ENCODE results near the gene MTPN. TPM values are rescaled to one million over a fixed set of nuclear protein-coding genes. Genes with fewer than 3 reads are reported as not detected.

The MTPN gene
- total RNA-seq, 1 experiment from 2014 or later: 98.2 TPM

GRCh38 chr7:135977742-135978066 lies 545 bp upstream of the MTPN start:
- peak overlapping the region; percentile 89 to 100 for H3K4me3 Mint-ChIP-seq
- Histone ChIP-seq H3K23ac (ENCODE audit: insufficient read length, low read depth, low read length) (no peak overlapping the region), H2BK15ac (ENCODE audit: low read depth, low read length) (no peak overlapping the region), H3K4me1 (ENCODE audit: insufficient read depth, low read length) (no peaks in the 10 kb centered on the region; the same call in 1 of the 2 replicates), H2BK12ac (ENCODE audit: insufficient read length, low read depth, low read length) (no peak overlapping the region), H4K20me1 (ENCODE audit: control insufficient read depth, insufficient read depth, insufficient read length) (no peaks in the 10 kb centered on the region), H3K4ac (ENCODE audit: low read depth, low read length) (no peak overlapping the region), H2BK120ac (ENCODE audit: low read depth, low read length, poor library complexity, severe bottlenecking) (no peak overlapping the region), H3K56ac (ENCODE audit: insufficient read length, low read depth, low read length) (no peak overlapping the region), H3K9ac (ENCODE audit: extremely low read depth, insufficient read length, low read length) (no peak overlapping the region), H3K18ac (ENCODE audit: insufficient read length, low read depth, low read length) (no peak overlapping the region), H3K79me1 (ENCODE audit: insufficient read depth, low read depth, low read length, poor library complexity, severe bottlenecking) (peaks cover 2% of the 10 kb centered on the region), H4K5ac (ENCODE audit: insufficient read length, low read depth, low read length) (no peak overlapping the region), H2AK5ac (ENCODE audit: insufficient read length, low read length) (no peak overlapping the region), H2AFZ (ENCODE audit: low read length) (peak overlapping the region; percentile 91), H3K9me3 (ENCODE audit: control insufficient read depth, low read depth, low read length) (no peaks in the 10 kb centered on the region), H4K91ac (ENCODE audit: insufficient read length, low read depth, low read length) (no peak overlapping the region), H3K79me2 (ENCODE audit: insufficient read depth, low read length) (peaks cover 18% of the 10 kb centered on the region), H3K4me2 (ENCODE audit: insufficient read depth, insufficient read length, low read length) (peak overlapping the region; percentile 64), H4K8ac (replicated peaks; ENCODE audit: insufficient read length, low read depth, low read length) (no peak overlapping the region), H2BK20ac (ENCODE audit: low read depth, low read length, poor library complexity, severe bottlenecking) (no peak overlapping the region), H2BK5ac (ENCODE audit: insufficient read length, low read length) (no peak overlapping the region), H3K27me3 (ENCODE audit: insufficient read depth, low read length) (no peaks in the 10 kb centered on the region), H3K14ac (ENCODE audit: insufficient read depth, low read length) (no peak overlapping the region), H3K23me2 (ENCODE audit: insufficient read length, low read depth, low read length, poor library complexity, severe bottlenecking) (peaks cover 4% of the 10 kb centered on the region), H3T11ph (ENCODE audit: low read length) (no peak overlapping the region), H3K27ac (ENCODE audit: insufficient read length, low read depth, low read length) (no peak overlapping the region)
- H3K9me3 Mint-ChIP-seq: peaks cover 0 to 4% of the 10 kb centered on the region in 2 experiments; a peak in 3 of 5 replicates
- no peaks in the 10 kb centered on the region; the same call in 1 of the 2 replicates for H3K27me3 Mint-ChIP-seq (ENCODE audit: low read depth)
- peak overlapping the region in 1 of 3 experiments; percentile 87; a peak in 1 of 7 replicates for H3K27ac Mint-ChIP-seq
- DNase-seq: no peak
- WGBS (ENCODE audit: extremely low coverage, insufficient read length, low lambda C conversion rate): no CpG with 5 or more reads among the region's 6 CpGs
- peaks cover 11 to 15% of the 10 kb centered on the region in 2 experiments for H3K4me1 Mint-ChIP-seq
- peaks cover 0 to 4% (median 2%) of the 10 kb centered on the region in 3 experiments; a peak in 2 of 7 replicates for H3K36me3 Mint-ChIP-seq (ENCODE audit: insufficient read depth in 1 of 3, low read depth in 3 of 3)
- no peak for TF ChIP-seq CTCF (conservative IDR thresholded peaks at IDR 0.05)

Measured in H9 (cell line).